Fibroblast of skin of right quadriceps (primary cell): ENCODE data around the gene NOC4L.
"Not testable (repeated sequence)": the region's sequence is repeated elsewhere in the genome, so short reads cannot be mapped to it uniquely, and the experiment has no call there.

ENCODE experiments used
- DNase-seq: peaks from one replicate; pipeline ENCODE4 v3.0.0-alpha.2; 2013

Gene NOC4L

DNA sequence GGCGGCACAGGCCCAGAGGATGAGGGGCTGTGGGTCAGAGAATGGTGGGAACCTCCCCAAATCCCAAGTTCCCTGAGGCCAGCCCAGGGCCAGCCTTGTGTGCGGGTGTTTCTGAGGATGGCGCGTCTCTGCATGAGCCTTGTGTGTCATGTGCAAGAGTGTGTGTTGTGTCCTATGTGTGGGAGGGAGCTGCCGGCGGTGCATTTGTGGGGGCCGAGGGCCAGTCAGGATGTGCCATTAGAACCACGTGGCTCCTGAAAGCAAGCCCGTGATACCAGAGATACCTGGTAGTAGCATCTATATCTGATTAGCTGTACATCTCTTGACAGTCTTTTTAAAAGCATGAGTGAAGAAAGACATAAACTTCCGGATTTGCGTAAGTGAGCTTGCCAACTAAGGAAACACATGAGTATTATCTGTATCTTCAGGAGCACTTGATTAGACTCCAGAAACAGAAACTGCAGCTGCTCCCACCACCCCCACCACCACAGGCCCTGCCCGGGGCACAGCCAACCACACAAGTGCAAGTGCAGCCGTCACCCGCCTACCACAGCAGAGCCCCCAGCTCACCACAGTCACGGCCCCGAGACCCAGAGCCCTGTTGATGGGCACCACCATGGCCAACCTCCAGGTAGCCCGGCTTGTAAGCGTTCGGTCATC lies 19.4 kb upstream of the NOC4L start:
- no peak for DNase-seq

DNA sequence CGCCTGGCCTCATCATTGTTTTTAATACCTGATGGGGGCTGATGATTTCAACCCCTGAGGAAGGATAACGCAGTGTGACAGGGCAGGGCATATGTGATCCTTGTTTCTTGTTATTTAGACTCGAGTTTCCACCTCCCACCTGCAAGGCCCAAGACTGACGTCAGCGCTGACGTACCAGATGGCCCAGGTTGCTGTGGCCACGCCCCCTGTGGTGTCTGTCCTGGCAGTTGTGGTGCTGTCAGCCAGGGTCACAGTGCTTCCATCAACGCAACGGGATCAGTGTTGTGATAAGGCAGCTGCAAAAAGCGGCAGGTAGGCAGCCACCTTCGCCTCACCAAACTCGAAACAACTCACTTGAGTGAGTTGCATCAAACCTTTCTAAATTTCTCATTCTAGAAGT lies 18.5 kb upstream of the NOC4L start:
- DNase-seq = no peak

DNA sequence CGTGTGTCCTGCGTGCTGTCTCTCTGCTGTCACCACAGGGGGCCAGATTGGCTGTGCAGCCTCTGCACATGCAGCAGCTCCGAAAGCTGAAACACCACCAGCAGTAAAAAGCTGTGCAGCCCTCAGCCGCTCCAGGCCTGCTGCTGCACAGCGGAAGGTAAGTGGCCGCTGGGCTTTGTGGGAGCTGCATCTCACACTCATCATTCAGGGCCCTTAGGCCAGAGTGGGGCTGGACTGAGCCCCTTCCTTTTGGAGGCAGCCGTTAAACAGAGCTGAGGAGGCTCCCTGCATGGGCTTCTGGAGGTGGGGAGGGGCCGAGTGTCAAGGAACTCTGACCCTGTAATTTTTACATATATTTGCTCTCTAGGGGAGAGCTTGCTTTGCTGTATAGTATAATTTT lies 17.2 kb upstream of the NOC4L start:
- DNase-seq = no peak

DNA sequence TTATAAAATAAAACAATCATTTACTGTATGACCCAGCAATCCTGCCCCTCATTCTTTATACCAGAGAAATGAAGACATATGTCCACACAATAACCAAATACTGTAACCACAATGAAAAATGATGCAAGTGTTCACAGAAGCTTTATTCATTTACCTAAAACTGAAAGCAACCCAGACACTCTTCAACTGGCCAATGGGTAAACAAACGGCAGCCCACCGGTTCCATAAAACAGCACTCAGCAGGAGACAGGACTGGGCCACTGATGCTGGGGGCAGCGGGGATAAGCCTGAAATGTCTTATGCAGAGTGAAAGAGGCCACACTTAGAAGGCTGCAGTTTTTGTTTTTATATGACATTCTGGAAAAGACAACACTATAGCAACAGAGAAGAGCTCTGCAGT lies 15.2 kb upstream of the NOC4L start:
- no peak for DNase-seq

DNA sequence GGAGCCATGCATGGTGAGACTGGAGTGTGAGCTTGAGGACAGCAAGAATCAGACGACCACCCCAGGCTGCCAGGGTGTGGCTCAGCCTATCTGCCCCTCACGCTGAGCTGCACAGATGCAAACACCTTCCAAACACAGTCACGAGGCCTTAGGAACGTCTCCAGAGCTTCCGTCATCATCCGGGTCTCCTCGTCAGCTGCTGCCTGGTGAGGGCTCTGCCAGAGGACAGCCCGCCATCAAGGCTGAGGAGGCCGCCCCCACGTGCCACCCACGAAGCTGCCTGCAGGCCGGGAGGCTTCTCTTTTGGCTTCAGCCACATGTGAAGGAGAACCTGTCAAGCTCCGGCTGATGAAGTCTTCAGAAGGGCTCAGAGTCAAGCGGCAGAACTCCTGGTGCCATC lies 13.6 kb upstream of the NOC4L start:
- no peak for DNase-seq

DNA sequence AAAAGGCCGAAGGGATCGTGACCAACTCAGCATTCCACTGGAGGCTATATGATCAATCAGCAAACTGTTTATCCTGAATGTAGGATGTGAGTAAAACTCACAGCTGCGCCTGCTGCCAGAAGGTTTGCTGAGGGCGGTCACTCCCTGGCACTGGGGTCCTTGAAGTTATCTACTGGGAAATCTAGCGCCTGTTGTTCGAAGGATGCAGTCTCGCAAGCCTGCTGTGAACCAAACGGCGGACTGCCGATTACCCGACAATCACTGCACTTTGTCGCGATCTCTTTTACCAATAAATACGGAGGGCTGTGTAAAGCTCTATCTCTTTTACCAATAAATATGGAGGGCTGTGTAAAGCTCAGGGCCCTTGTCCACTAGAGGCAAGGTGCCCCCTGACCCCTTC lies 13.0 kb upstream of the NOC4L start:
- no peak for DNase-seq

DNA sequence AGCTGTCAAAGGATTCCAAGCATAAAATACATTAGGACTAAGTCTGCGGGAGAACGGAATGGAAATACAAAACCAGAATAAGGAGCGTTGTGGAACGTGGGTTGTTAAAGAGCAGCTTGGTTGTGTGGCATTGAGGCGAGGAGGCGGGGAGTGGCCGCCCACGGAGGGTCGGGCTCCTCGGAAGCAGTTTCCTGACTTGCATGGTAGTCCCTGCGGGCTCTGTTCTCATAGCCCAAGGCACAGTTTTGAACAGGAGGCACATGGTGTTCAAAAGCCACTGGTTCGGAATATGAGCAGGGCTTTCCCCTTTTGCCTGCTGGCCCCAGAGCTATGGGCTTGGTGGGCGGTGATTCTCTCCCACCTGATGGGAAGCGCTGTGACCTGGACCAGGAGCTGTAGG lies 12.3 kb upstream of the NOC4L start:
- DNase-seq = no peak

DNA sequence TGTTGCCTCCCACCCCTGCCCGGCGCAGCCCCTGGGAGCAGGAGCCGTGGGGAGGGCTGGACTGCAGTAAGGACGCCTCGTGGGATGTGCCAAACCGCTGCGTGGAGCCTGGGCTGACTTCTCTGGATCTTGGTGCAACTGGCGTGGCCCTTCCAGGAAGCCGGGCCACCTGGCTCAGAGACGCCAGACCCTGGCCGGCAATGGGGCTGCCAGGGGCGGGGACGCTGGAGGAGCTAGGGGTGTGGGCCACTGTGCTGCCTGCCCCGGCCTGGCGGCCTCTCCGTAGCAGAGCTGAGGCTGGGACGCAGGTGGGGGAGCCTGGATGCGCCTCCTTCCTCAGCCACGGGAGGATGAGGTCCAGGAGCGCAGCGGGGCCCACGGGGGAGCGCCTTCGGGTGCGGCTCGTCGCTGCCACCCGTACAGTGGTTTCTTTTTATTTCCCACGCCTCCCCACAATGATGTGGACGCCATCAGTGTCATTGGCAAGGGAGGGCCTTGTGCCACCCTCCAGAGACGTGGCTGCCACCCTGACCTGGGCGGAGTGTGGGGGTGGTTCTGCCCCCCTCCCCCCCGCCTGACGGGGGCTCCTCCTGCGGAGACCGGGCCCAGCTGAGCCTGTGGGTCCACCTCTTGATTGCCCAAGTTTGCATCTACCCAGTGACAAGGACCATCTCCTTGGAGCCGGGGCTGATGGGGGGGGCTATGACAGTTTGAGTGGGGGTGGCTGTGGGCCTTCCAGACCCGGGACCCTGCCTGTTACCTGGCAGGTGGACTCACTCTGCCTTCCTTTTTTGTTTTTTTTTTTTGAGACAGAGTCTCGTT lies 11.4 kb upstream of the NOC4L start:
- DNase-seq = no peak

DNA sequence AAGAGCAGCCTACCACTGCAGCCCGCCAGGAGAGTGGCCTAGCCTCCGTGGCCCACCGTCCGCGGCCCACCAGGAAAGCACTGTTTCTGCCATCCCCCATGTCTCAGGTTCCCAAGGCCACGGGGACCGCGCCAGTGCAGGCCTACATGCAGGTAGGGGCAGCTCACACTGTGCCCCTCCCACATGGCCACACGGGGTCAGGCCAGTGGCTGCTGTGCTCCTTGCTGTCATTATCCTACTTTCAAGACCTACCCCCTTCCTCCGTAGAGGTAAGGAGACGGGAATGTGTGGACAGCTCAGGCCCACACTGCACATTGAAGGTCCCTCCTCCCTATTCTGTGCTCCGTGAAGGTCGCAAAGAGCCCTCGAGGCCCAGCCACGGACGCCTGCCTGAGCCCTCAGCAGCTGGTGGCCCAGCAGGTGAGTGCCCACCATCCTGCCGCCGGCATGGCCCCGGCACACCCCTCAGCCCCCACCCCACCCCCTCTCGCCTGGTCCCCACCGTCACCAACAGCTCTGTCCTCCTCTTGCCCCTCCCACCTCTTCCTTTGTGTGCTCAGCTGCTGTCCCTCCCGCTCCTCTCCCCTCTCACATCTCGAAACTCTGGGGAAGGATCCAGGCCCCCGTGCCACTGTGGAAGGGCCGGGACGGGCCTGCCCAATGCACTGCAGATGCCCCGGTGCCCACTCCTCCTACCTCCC lies 10.2 kb upstream of the NOC4L start:
- no peak for DNase-seq

DNA sequence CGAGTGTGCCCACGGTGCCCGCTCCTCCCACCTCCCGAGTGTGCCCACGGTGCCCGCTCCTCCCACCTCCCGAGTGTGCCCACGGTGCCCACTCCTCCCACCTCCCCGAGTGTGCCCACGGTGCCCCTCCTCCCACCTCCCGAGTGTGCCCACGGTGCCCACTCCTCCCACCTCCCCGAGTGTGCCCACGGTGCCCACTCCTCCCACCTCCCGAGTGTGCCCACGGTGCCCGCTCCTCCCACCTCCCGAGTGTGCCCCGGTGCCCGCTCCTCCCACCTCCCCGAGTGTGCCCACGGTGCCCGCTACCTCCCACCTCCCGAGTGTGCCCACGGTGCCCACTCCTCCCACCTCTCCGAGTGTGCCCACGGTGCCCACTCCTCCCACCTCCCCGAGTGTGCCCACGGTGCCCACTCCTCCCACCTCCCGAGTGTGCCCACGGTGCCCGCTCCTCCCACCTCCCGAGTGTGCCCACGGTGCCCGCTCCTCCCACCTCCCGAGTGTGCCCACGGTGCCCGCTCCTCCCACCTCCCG lies 9.5 kb upstream of the NOC4L start:
- not testable (repeated sequence) for DNase-seq

DNA sequence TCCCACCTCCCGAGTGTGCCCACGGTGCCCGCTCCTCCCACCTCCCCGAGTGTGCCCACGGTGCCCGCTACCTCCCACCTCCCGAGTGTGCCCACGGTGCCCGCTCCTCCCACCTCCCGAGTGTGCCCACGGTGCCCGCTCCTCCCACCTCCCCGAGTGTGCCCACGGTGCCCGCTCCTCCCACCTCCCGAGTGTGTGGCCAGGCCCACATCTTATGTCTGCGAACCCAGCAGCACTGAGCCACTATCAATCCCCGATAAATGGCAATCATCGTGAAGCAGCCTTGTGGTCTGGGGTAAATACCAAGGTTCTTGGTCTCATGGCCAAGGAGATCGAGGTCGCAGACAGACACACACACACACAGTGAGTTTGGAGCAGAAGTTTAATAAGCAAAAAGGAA lies 8.0 kb upstream of the NOC4L start:
- not testable (repeated sequence) for DNase-seq

DNA sequence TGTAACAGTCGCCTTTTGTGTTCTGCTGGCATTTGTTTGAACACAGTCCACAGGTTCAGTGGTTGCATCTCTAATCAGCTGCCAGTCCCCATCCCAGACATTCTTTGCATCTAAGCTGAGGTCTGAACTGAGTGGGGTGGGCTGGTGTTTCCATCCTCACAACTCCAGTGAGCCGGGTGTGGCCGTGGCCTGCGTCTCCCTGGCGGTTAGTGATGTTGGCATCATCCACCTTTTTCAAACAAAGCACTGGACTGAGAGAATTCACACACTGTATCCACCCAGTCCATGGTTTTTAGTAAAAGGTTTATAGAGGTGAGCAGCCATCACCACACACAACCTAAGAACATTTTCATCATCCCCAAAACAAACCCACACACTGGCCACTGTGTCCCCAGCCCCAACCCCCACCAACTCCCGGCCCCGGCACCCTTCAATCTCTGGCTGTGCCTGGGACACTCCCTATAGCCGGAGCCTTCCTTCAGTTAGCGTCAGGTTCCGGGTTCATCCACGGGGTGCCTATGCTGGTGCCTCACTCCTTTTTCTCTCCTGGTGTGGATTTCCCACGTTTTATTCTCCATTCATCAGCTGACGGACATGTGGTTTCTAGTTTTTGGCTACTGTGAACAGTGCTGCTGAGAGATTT lies 6.7 kb upstream of the NOC4L start:
- DNase-seq = no peak

DNA sequence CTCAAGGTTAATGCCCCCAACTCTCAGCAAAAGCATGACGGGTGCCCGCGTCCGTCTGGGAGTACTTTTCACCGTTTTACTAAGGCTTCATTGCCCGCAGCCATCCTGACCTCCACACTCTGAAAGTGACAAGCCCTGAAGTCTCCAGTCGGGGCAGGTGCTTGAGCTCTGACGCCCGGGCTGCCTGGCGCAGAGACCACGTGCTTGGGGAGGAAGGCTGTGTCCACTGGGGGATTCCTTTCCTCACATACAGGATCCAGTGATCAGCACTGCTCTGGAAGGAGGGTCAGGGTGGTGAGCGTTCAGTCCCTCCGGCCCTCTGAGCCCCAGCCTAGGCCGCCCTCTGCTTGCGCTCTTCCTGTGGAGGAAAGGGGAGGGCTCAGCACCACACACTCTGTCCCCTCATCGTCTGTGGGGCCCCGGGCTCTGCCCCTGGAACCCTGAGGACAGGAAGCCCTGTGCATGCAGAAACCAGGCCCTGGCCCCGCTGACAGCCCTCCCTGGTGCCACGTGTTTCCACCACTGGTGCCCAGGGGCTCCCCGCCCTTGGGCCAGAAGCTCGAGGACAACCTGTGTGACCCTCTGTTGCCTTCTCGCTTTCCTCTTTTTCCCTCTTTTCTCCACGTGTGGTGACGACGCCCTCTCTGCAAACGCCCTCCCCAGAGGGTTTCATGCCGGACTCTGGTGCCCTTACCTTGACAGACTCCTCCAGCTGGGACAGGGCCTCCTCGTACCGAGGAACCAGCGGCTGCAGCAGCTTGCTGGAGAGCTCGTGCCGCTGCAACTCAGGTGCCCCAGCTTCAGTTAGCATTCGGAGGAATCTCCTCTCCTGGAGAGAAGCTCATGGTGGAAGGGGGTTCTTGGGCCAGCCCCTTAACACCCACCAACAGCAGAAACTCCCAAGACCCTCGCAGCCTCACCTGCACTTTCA lies 5.1 kb upstream of the NOC4L start:
- no peak for DNase-seq

DNA sequence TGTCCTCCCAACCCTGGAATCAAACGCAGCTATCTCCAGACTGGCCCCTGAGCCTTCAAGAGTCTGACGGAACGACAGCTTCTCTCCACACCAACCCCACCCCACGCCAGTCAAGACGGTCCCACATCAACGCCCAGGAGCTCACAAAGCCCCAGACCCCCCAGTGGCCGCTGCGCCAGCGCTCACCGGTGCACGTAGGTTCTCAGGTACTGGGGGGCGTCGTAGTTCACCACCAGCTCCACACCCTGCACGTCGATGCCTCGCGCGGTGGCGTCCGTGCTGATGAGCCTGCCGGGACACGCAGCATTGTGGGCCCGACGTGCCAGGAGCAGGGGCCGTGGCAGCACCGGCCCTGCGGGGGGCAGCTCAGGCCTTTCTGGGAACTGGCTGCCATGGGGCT lies 4.3 kb upstream of the NOC4L start:
- no peak for DNase-seq

DNA sequence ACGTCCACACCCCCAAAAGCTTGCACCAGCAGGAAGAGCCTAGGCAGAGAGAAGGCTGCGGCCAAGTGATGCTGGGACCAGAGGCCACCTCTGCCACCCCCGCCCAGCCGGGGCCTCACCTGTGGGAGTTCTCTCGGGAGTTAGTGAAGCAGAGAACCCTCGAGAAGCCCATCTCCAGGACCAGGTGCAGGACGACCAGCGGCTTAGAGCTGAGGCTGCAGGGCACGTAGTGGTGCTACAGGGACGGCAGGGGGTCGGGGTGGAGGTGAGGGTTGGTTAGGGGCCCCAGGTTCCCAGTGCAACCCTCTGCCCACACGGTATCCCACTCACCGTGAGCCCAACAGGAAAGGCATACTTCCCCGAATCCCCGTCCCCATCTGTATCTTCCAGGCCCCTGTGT lies 3.8 kb upstream of the NOC4L start:
- DNase-seq = no peak

DNA sequence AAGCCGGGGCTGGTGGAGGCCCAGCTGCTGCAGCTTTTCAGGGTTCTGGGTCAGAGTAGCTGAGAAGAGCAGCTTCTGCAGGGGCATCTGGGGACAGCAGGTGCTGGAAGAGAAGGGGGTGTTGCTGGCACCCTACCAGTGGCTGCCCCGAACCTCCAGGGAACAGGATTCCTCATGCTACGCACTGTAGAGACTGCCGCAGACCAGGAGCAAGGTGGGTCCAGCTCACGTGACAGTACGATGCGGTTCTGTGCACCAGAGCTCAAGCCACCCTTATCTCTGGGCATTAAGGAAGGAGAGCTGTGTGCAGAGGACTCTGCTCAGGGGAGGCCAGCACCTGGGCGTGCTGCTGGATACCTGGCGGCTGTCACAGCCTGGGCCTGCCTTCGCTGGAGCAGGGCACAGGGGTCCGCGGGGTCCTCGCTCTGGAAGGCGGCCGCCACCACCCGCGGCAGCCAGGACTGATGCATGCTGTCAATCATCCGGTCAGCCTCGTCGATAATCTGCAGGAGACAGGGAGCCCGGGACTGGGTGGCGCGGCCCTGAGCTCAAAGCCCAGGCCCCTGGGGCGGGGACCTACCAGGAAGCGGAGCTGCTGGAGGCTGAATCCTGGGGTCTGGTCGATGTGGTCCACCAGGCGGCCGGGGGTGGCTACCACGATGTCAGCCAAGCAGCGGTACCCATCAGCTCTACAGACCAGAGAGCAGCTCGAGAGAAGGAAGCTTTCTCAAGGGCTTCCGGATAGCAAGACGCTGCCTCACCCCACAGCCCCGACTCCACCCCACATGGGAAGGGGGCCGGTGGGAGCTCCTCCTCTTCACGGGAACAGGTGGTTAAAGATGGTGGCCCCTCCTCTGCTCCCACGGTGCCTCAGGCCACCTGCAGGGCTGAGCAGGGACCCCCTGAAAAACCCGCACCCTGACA lies 3.1 kb upstream of the NOC4L start:
- no peak for DNase-seq

DNA sequence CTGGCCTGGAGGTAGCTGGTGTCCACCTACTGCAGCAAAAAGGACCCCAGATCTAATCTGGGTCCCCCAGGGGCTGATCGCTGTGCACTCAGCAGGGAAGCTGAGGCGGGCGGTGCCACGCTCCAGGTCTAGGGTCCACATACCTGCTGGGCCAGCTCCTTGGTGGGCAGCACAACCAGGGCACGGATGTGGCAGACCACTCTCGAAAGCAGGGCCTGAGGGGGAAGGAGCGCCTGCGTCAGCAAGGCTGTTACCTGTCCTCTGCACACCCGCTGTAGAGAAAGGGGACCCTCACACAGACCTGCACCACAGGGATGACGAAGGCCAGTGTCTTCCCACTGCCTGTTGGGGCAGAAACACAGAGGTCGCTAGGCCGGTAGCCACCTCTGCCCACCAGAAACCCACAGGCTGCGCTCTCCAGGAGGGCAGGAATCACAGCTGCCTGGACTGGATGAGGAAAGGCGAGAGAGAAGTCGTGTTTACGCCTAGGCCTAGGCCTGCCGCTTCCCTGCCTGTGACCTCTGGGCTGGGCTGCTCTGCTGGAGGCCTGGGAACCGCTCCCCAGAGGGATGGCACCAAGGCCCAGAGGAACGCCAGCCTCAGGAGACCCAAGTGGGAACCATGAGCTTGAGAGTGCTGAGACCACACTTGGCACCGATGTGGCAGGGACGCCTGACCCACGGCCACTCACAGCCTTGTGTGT lies 2.1 kb upstream of the NOC4L start:
- DNase-seq = no peak

DNA sequence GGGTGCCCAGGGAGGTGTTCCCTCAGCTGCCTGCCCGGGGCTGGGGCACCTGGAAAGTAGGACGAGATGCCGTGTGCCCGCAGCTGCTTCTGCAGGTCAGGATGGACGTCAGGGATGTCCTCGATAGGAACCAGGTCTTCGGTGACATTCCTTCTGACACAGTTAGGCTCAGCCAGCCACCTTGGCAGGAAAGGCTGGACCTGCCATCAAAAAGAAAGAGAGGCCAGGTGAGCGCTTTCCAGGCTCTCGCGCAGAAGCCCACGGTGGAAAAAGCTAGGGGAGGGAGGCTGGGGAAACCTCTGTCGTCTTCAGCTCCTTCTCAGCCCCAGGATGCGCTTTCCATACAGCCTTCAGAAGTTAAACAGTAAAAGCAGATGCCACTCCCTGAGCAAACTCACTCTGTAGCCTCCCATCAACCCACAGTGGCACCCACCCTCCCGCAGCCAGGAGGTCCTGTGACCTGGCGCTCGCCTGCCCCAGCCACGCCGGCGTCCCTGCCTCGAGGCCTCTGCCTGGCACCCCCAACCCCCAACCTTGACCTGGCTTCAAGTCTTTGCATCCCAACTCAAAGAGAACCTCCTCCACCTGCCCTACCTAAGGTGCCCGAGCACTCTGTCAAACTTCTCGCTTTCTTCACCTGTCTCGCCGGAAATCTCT lies 1.4 kb upstream of the NOC4L start:
- no peak for DNase-seq

DNA sequence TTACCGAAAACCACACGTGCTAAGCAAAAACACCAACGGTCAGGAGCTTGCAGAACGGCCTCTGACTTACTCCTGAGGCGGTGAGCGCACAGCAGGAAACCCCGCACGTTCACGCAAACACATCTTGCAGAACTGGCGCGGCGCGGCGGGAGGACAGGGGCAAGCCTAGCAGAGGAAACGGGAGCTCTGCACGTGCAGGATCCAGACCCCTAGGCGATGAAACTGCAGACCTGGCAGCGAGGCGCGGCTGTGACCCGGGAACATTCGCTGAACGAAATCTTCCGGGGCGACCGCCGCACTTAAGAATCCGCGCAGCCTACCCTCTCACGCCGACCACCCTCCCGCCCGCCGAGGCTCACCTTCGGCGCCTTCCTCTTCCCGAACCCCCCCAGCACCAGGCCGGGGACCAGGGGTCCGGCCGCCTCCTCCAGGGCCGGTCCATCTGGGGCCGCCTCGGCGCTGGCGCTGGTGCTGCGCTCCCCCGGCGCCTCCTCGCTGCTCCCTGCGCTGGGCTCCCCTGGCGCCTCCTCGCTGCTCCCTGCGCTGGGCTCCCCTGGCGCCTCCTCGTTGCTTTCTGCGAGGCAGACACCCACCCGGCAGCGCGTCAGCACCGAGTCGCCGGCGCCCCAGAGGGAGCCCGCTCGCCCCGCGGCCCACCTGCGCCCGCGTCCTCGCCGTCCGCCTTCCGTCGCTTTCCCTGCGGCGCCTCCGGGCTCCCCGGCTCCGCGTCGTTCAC lies 753 bp upstream of the NOC4L start:
- no peak for DNase-seq
